NCI-H345 treated with DMSO at 0.1 percent for 48 hours (cell line): ENCODE data around the gene HCN4.

Experiments
- DNase-seq: peaks from one replicate; lab custom pipeline; 2025; ENCODE audit not compliant: unreplicated experiment; lab: John Stamatoyannopoulos, UW

HCN4 gene

GRCh38 chr15:73380661-73381060 lies 11.9 kb upstream of the HCN4 start:
- no peak for DNase-seq

GRCh38 chr15:73378089-73378488 lies 9.3 kb upstream of the HCN4 start:
- no peak for DNase-seq

DNA sequence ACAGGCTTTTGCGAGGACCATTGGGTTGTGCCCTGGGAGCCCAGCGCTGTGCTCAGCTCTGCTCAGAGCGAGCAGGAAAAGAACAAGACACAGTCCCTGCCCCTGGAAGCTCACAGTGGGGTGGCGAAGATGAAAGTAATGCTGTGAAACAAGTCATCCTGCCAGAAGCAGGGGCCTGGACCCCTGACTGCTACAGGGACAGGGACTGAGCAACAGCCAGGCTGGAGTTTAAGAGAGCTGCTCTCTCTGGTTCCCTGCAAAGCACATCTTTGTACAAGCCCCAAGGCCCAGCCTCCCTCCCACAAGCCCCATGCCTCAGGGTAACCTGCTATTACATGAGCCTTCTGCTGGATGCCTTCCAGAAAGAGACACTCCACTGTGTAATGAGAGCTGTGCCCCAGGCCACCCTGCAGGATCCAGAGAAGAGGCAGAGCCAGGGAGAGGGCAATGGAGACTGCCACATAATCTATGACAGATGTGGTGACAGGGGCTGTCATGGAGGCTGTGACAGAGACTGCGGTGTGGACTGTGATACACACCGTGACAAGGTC lies 7.1 kb upstream of the HCN4 start:
- peak; percentile 84 for DNase-seq

DNA sequence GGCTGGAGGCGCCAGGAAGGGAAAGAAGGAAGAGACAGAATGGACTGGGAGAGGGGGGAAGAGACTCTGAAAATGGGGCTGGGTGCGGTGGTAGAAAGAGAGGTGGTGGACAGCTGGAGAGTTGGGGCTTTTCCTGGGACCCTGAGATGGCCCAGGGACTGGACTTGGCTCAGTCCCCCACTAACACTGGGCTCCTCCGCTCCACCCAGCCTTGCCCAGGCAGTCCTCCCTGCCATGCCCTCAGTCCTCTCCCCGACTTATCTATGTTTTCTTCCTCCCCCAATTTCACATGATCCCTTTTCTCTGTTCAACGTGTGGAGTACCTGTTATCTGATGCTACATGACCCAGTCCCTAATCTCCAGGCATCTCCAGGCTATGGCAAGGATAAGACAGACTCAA lies 6.3 kb upstream of the HCN4 start:
- no peak for DNase-seq

GRCh38 chr15:73374604-73375003 lies 5.8 kb upstream of the HCN4 start:
- peak; percentile 60 for DNase-seq

- no peak for DNase-seq
These were observed 4.5 kb upstream of the HCN4 start for GRCh38 chr15:73373221-73373620.

GRCh38 chr15:73371812-73372211 lies 3.1 kb upstream of the HCN4 start:
- no peak for DNase-seq

- DNase-seq, result no peak
These were observed 1.4 kb upstream of the HCN4 start for GRCh38 chr15:73370151-73370550.

DNA sequence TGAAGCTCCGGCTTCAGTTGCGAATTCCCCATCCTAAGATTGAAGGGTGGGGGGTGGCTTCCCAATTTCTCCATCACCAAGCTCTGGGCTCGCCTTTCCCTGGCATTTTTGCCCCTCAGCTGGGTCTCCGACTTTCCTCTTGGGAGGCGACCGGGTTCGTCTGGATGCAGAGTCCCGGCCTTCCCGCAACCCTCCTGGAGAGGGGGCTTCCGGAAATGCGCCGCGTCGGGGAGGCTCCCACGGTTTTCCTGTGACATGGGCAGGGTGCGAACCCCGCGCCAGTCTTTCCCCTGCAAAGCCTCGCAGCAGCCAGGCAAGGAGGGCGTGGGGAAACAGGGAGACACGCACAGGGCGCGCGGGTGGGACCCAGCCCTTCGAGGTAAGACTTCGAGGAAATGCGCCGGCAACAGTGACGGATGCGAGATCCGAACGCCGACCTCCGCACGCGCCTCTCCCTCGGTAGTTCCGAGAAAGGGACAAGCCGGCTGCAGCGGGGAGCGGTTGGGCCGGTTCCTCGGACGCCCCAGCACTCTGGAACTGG lies 466 bp upstream of the HCN4 start:
- DNase-seq, result no peak

GRCh38 chr15:73367624-73368300 lies 996 bp downstream of the HCN4 start:
- no peak for DNase-seq

GRCh38 chr15:73366766-73367623 lies 1.8 kb downstream of the HCN4 start:
- no peak for DNase-seq

- DNase-seq, result no peak
These were observed 4.7 kb downstream of the HCN4 start for GRCh38 chr15:73364070-73364469.

DNA sequence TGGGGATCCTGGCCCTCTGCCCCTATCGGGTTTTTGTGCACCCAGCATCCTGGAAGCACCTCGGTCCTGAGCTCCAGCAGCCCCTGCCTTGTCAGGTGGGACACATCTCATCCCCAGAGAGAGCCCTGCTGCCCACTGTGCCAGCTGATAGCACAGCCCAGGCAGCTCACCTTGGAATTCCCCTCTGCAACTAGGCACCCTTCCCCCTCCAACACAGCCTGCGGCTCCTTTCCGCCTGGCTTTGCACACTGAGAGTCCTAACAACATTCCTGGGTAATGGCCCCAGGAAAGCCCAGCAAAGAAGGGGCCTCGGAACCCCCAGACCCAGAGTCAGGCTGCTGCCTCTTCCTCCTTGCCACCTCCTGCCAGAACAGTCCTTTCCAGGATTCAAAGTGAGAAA lies 5.9 kb downstream of the HCN4 start:
- no peak for DNase-seq

DNA sequence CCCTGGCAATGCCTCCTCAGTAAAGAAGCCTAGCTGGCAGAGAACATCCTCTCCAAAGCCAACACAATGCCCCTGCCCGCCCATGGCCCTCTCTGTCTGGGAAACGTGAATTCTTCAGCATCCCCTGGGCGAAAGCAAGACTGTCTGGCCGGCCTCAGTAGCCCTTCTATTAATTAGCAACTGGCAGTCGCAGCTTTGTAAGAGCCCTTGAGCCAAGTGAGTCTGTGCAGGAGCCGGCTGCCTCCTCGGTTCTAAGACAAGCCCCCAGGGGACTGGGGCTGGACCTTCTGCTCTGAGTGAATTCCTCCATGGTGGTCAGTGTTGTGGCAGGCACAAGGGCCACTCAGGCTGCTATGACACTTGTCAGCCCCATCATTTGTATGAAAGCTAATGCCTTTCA lies 7.4 kb downstream of the HCN4 start:
- no peak for DNase-seq

DNA sequence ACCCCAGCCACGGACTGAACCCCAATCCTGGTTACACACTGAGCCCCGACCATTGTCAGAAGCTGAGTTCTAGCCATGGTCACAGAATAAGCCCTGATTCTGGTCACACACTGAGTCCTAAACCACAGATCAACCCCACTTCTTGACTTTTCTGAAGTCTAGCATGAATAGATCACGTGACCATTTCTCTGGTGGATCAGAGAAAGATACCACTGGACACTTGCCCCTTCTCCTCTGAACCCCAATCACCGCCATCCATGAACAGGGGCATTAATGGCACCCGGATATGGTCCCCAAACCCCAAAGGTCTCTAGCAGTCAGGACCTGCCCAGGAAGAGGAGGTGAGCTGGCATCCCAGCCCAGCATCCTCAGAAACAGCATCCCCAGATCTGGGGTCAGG lies 9.1 kb downstream of the HCN4 start:
- no peak for DNase-seq

- no peak for DNase-seq
These were observed 10.6 kb downstream of the HCN4 start for GRCh38 chr15:73357999-73358665.

DNA sequence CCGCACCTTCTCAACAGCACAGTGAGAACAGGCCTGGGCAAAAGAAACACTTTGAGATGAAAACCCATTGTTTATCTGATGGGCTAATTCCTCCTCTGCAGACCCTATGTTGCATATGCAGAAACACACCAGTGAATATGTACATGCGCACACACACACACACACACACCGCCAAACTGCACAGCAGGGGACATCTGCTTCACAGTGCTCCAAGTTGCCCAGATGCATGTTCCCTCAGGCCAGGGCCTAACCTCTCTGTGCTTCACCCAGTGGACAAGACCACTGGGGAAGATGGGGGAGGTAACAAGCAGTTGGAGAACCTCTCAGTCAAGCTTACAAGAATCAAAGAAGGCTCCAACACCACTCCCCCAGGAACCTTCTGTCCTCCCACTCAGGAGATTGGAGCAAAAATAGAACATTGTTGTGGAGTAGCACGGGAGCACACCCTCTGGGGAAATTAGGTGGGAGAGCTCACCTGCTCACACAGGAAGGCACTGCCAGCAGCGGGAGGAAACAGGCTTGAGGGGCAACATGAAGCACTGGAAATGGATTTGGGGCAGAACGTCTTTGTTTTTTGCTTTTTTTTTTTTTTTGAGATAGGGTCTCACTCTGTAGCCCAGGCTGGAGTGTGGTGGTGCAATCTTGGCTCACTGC lies 13.0 kb downstream of the HCN4 start:
- DNase-seq, result no peak

- DNase-seq, result no peak
These were observed 14.5 kb downstream of the HCN4 start for GRCh38 chr15:73354241-73354640.

- DNase-seq, result no peak
These were observed 15.0 kb downstream of the HCN4 start for GRCh38 chr15:73353734-73354133.

DNA sequence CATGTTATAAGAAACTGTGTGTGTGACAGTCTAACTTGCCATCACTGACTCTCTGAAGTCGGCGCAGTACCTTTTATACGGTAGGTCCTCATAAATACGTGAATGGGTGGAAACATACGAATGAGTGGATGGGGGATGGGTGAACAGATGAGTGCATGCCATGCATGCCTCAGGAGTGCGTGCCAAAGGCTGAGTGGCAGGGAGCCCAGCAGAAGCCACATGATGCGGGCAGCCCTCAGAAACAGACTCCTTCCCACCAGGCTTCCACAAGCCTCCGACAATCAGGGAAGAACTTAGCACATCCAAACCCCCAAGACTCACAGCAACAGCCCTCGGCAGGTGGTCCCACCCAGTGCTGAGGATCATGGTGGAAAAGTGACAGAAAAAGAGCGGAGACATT lies 16.7 kb downstream of the HCN4 start:
- no peak for DNase-seq

- DNase-seq, result no peak
These were observed 19.6 kb downstream of the HCN4 start for GRCh38 chr15:73349191-73349590.
